ENCODE data around the gene EMSY.

Gene EMSY

GRCh38 chr11:76561245-76561644 is 116.4 kb downstream of the EMSY start:
- no peak for TF ChIP-seq CTCF (IDR thresholded peaks at IDR 0.05)
- intact Hi-C loops (cut with DNase I; ENCODE audit: low total_unique reads), result no loop called here
- H3K27ac ChIP-seq, result no peak overlapping the region

GRCh38 chr11:76562541-76562940 is 117.7 kb downstream of the EMSY start:
- no peaks in the 10 kb centered on the region for H3K27me3 ChIP-seq
- no peak overlapping the region for H3K27ac ChIP-seq
- no peaks in the 10 kb centered on the region for H3K36me3 ChIP-seq
- no peaks in the 10 kb centered on the region for H3K9me3 ChIP-seq
- H3K4me1 ChIP-seq, result no peaks in the 10 kb centered on the region
- intact Hi-C loops (cut with DNase I; ENCODE audit: low total_unique reads), result no loop called here
- DNase-seq, result no peak
- H3K4me3 ChIP-seq, result no peak overlapping the region
- TF ChIP-seq CTCF (IDR thresholded peaks at IDR 0.05), result no peak

More at GRCh38 chr11:76561245-76561644, 116.4 kb downstream of the EMSY start:
- Histone ChIP-seq H3K4me1 (no peaks in the 10 kb centered on the region), H3K9me3 (no peaks in the 10 kb centered on the region), H3K36me3 (no peaks in the 10 kb centered on the region), H3K27me3 (no peaks in the 10 kb centered on the region), H3K4me3 (no peak overlapping the region)
- no peak for DNase-seq

- no peak for DNase-seq
These were observed 119.5 kb downstream of the EMSY start for GRCh38 chr11:76564364-76564763.

GRCh38 chr11:76566811-76567210 is 122.0 kb downstream of the EMSY start:
- Histone ChIP-seq H3K9me3 (no peaks in the 10 kb centered on the region), H3K36me3 (no peaks in the 10 kb centered on the region), H3K4me3 (no peak overlapping the region), H3K4me1 (no peaks in the 10 kb centered on the region), H3K27me3 (no peaks in the 10 kb centered on the region), H3K27ac (no peak overlapping the region)
- DNase-seq, result no peak
- intact Hi-C loops (cut with DNase I; ENCODE audit: low total_unique reads), result no loop called here
- no peak for TF ChIP-seq CTCF (IDR thresholded peaks at IDR 0.05)

More at GRCh38 chr11:76564364-76564763, 119.5 kb downstream of the EMSY start:
- intact Hi-C loops (cut with DNase I; ENCODE audit: low total_unique reads), result no loop called here
- Histone ChIP-seq H3K4me3 (no peak overlapping the region), H3K27me3 (no peaks in the 10 kb centered on the region), H3K27ac (no peak overlapping the region), H3K9me3 (no peaks in the 10 kb centered on the region), H3K4me1 (no peaks in the 10 kb centered on the region), H3K36me3 (no peaks in the 10 kb centered on the region)
- TF ChIP-seq CTCF (IDR thresholded peaks at IDR 0.05), result no peak

GRCh38 chr11:76567261-76567660 is 122.4 kb downstream of the EMSY start:
- TF ChIP-seq CTCF (IDR thresholded peaks at IDR 0.05), result no peak
- no peak overlapping the region for H3K4me3 ChIP-seq
- H3K27ac ChIP-seq, result no peak overlapping the region
- no peaks in the 10 kb centered on the region for H3K4me1 ChIP-seq
- no peaks in the 10 kb centered on the region for H3K27me3 ChIP-seq
- intact Hi-C loops (cut with DNase I; ENCODE audit: low total_unique reads), result no loop called here
- H3K36me3 ChIP-seq, result no peaks in the 10 kb centered on the region
- DNase-seq, result no peak
- no peaks in the 10 kb centered on the region for H3K9me3 ChIP-seq

- no peak for TF ChIP-seq CTCF (IDR thresholded peaks at IDR 0.05)
- no peaks in the 10 kb centered on the region for H3K9me3 ChIP-seq
- H3K27ac ChIP-seq, result no peak overlapping the region
- no peak overlapping the region for H3K4me3 ChIP-seq
- no peaks in the 10 kb centered on the region for H3K27me3 ChIP-seq
- intact Hi-C loops (cut with DNase I; ENCODE audit: low total_unique reads), result no loop called here
- DNase-seq, result no peak
- H3K36me3 ChIP-seq, result no peaks in the 10 kb centered on the region
- H3K4me1 ChIP-seq, result no peaks in the 10 kb centered on the region
These were observed 123.3 kb downstream of the EMSY start for GRCh38 chr11:76568139-76568538.
